ENCODE results near the gene KAZN.

KAZN gene

DNA sequence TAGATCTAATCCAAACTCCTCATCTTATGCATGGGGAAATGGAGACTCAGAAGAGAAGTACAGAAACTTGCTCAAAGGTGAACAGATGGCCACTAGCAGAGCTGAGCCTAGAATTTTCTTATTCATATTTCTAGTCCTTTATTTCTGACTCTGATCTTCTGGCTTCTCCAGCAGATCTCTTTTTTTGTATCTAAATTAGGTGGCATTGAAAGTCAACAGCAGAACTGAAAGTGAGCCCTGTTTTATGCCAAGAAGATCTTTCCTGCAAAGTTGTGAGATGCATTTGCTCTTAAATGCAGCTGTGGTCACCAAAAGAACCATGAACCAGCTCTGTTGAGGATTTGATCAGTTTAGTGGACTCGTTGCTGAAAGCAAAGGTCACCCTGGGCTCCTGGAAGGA lies 75.5 kb downstream of the KAZN start:
- no peak for DNase-seq (ENCODE audit: low read depth)
- H3K4me3 ChIP-seq (replicated peaks; ENCODE audit: low read depth, low read length), result no peak overlapping the region
- TF ChIP-seq, protein P1, sequence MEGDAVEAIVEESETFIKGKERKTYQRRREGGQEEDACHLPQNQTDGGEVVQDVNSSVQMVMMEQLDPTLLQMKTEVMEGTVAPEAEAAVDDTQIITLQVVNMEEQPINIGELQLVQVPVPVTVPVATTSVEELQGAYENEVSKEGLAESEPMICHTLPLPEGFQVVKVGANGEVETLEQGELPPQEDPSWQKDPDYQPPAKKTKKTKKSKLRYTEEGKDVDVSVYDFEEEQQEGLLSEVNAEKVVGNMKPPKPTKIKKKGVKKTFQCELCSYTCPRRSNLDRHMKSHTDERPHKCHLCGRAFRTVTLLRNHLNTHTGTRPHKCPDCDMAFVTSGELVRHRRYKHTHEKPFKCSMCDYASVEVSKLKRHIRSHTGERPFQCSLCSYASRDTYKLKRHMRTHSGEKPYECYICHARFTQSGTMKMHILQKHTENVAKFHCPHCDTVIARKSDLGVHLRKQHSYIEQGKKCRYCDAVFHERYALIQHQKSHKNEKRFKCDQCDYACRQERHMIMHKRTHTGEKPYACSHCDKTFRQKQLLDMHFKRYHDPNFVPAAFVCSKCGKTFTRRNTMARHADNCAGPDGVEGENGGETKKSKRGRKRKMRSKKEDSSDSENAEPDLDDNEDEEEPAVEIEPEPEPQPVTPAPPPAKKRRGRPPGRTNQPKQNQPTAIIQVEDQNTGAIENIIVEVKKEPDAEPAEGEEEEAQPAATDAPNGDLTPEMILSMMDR (IDR thresholded peaks at IDR 0.05; ENCODE audit: low read length, missing control alignments), result no peak

DNA sequence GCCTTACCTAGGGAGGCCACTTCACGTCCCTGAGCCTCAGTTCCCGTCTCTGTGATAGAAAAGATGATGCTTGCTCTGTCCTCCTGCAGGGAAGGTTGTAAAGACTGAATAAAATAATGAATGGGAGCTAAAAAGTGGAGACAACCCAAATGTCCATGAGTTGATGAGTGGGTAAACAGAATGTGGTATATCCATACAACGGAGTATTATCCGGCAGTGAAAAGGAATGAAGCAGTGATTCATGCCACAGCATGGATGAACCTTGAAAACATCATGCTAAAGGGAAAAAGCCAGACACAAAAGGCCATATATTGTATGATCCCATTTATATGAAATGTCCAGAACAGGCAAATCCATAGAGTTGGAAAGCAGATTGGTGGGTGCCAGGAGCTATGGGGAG lies 77.9 kb downstream of the KAZN start:
- H3K4me3 ChIP-seq (replicated peaks; ENCODE audit: low read depth, low read length), result no peak overlapping the region
- TF ChIP-seq, protein P1 (IDR thresholded peaks at IDR 0.05; ENCODE audit: low read length, missing control alignments), result no peak
- DNase-seq (ENCODE audit: low read depth), result no peak

DNA sequence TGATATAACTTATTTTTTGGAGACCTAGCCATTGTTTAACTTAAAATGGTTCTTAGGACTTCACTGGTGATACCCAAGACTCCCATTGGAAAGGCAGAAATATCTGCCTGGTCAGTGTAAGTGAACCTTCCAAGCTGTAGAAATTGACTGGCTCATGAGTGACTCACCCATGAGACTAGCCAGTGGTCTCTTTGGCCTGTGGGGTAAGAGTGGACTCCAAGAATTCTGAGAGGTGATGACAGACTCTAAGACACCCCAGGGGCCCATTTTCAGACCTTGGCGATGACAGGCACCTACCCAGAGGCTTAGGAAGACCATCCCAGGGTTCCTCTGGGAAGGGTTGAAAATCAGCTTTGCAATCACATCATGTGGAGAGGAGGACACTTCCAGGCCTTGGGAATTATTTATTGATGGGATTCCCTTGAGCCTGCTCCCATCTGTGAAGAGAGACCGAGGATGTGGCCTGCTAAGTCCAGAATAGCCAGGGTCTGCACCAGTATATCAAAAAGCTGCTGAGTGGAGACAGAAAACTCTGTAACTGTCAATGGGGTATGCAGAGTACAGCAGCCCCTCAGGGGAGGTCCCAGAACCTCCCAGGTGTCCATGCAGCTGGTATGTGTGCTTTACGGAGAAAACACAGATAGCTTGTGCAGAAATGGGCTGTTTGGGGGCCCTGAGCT lies 78.9 kb downstream of the KAZN start:
- TF ChIP-seq, protein P1 (IDR thresholded peaks at IDR 0.05; ENCODE audit: low read length, missing control alignments), result no peak
- no peak overlapping the region for H3K4me3 ChIP-seq (replicated peaks; ENCODE audit: low read depth, low read length)
- no peak for DNase-seq (ENCODE audit: low read depth)

DNA sequence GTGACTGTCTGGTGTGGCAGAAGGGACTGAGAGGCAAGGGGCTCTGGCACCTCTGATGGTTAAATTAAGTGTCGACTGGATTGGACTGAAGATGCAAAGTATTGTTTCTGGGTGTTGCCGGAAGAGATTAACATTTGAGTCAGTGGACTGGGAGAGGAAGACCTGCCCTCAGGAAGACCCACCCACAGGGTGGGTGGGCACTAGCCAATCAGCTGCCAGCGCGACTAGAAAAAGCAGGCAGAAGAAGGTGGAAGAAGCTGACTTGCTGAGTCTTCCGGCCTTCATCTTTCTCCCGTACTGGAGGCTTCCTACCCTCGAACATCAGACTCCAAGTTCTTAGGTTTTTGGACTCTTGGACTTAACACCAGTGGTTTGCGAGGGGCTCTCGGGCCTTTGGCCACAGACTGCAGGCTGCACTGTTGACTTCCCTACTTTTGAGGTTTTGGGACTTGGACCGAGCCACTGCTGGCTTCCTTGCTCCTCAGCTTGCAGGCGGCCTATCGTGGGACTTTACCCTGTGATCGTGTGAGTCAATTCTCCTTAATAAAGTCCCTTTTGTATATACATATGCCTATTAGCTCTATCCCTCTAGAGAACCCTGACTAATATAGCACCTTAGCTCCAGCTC lies 79.6 kb downstream of the KAZN start:
- no peak overlapping the region for H3K4me3 ChIP-seq (replicated peaks; ENCODE audit: low read depth, low read length)
- TF ChIP-seq, protein P1 (IDR thresholded peaks at IDR 0.05; ENCODE audit: low read length, missing control alignments), result no peak
- DNase-seq (ENCODE audit: low read depth), result no peak

DNA sequence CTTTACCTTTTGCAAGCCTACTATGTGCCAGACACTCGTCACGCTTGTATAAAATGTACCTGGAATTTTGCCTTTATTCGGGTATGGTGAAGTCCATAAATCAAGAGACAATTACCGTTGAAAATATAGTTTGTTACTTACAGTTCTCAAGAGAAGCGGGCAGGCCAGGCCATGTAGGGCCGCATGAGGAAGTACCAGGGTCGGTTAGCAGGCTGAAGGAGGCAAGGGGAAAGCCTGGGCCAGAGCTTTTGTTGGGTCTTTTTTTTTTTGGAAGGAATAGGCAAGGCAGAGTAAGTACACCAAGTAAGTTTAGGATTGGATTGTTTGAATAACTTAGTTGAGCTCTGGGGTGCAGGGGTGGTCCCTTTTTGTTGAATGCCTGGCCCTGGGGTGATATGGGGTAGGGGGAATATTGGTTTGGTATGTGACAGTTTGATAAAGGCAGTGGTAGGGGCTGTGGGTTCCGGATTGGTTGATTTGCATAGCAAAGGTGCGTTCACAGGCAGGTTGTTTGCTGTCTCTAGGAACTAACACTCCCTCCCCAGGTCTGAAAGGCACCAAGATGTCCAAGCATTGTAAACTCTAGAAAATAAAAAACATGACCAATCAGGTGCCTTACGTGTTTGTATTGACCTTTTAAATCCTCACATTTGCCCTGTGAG lies 80.7 kb downstream of the KAZN start:
- TF ChIP-seq, protein P1 (IDR thresholded peaks at IDR 0.05; ENCODE audit: low read length, missing control alignments), result no peak
- no peak for DNase-seq (ENCODE audit: low read depth)
- H3K4me3 ChIP-seq (replicated peaks; ENCODE audit: low read depth, low read length), result no peak overlapping the region

DNA sequence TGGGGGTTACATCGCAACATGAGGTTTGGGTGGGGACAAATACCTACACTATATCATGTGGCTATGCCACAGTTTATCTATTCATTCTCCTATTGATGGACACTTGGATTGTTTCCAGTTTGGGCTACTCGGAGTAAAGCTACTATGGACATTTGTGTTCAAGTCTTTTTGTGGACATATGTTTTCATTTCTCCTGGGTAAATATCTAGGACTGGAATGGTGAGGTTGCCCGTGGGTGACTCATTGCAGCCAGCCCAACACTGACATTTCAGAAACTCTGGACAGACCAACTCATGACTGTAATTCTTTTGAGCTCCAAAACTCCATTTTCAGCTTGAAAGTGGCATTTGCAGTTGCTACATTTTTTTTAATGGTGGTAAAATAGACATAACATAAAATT lies 82.7 kb downstream of the KAZN start:
- no peak for DNase-seq (ENCODE audit: low read depth)
- no peak overlapping the region for H3K4me3 ChIP-seq (replicated peaks; ENCODE audit: low read depth, low read length)
- TF ChIP-seq, protein P1 (IDR thresholded peaks at IDR 0.05; ENCODE audit: low read length, missing control alignments), result no peak

Data from fibroblast of pulmonary artery (primary cell).